Neural progenitor cell (in vitro differentiated cells): ENCODE results near the gene EIPR1. TPM values are rescaled to one million over a fixed set of nuclear protein-coding genes. Genes with fewer than 3 reads are reported as not detected.
"Not testable (repeated sequence)": the region's sequence is repeated elsewhere in the genome, so short reads cannot be mapped to it uniquely, and the experiment has no call there.

ENCODE experiments used
- DNase-seq: peaks from one replicate; pipeline ENCODE4 v3.0.0-alpha.2; 2016; ENCODE audit warnings: low spot score
- H2AFZ ChIP-seq: fragments of 200-600 bp; sonication (generic); replicated peaks from 2 replicates; pipeline ENCODE4 v1.6.1; 2016; ENCODE audit warnings: antibody characterized with exemption
- H3F3A ChIP-seq: fragments of 200-600 bp; sonication (generic); 2 replicates; pipeline ENCODE4 v1.6.1; 2016; ENCODE audit warnings: antibody characterized with exemption, low read depth
- H3K27ac ChIP-seq: fragments of 200-600 bp; sonication (generic); 2 replicates; pipeline ENCODE4 v1.5.1; 2016; ENCODE audit warnings: mild to moderate bottlenecking
- H3K27me3 ChIP-seq: fragments of 200-600 bp; sonication (generic); 2 replicates; pipeline ENCODE4 v1.6.1; 2016; ENCODE audit warnings: mild to moderate bottlenecking, moderate library complexity
- H3K36me3 ChIP-seq: fragments of 200-600 bp; sonication (generic); 2 replicates; pipeline ENCODE4 v1.5.1; 2016
- H3K4me1 ChIP-seq: fragments of 200-600 bp; sonication (generic); 2 replicates; pipeline ENCODE4 v1.6.1; 2016; ENCODE audit warnings: mixed run types
- H3K4me2 ChIP-seq: fragments of 200-600 bp; sonication (generic); 2 replicates; pipeline ENCODE4 v1.6.1; 2016
- H3K4me3 ChIP-seq: fragments of 200-600 bp; sonication (generic); 2 replicates; pipeline ENCODE4 v1.5.1; 2016
- H3K79me2 ChIP-seq: fragments of 200-600 bp; sonication (generic); 2 replicates; pipeline ENCODE4 v1.6.1; 2016; ENCODE audit warnings: low read depth
- H3K9ac ChIP-seq: fragments of 200-600 bp; sonication (generic); 2 replicates; pipeline ENCODE4 v1.6.1; 2016
- H3K9me3 ChIP-seq: fragments of 200-600 bp; sonication (generic); 2 replicates; pipeline ENCODE4 v1.5.1; 2016; ENCODE audit warnings: low read depth
- H4K20me1 ChIP-seq: fragments of 200-600 bp; sonication (generic); 2 replicates; pipeline ENCODE4 v1.6.1; 2016; ENCODE audit warnings: low read depth
- H3K27ac Mint-ChIP-seq: 3 replicates; pipeline ENCODE4 v1.8.0; 2021; ENCODE audit warnings: mixed read lengths
- H3K27me3 Mint-ChIP-seq: 2 replicates; pipeline ENCODE4 v1.8.0; 2022; ENCODE audit warnings: low read depth, mild to moderate bottlenecking, inconsistent platforms, moderate library complexity, mixed read lengths; ENCODE audit not compliant: insufficient read depth
- H3K36me3 Mint-ChIP-seq: 3 replicates; pipeline ENCODE4 v1.8.0; 2021; ENCODE audit warnings: mixed read lengths
- H3K4me1 Mint-ChIP-seq: 3 replicates; pipeline ENCODE4 v1.8.0; 2021; ENCODE audit warnings: mixed read lengths
- H3K4me3 Mint-ChIP-seq: 3 replicates; pipeline ENCODE4 v1.8.0; 2021; ENCODE audit warnings: mild to moderate bottlenecking, moderate library complexity, mixed read lengths
- H3K9me3 Mint-ChIP-seq: 3 replicates; pipeline ENCODE4 v1.8.0; 2020; ENCODE audit warnings: mixed read lengths
- EZH2 ChIP-seq: fragments of 200-600 bp; sonication (generic); IDR thresholded peaks from 2 replicates; pipeline ENCODE4 v1.6.1; 2017; ENCODE audit warnings: antibody characterized with exemption, mild to moderate bottlenecking, moderate library complexity
- EZH2phosphoT487 ChIP-seq: fragments of 200-600 bp; sonication (generic); IDR thresholded peaks from 2 replicates; pipeline ENCODE4 v1.6.1; 2017; ENCODE audit warnings: antibody characterized with exemption
- total RNA-seq: library from RNA; depleted of rRNA; stranded (reverse); fragments of >200 nt; gene quantifications from 2 replicates; pipeline ENCODE4 v1.2.3, GENCODE V29; 2015; ENCODE audit warnings: low replicate concordance
- TF ChIP-seq, protein P1 (sequence below): fragments of 200-600 bp; sonication (generic); IDR thresholded peaks from 2 replicates; pipeline ENCODE4 v1.5.1; 2017; ENCODE audit warnings: antibody characterized with exemption, mild to moderate bottlenecking

The EIPR1 gene
- total RNA-seq, 1 donor from 2014 or later, result 57.1 TPM

DNA sequence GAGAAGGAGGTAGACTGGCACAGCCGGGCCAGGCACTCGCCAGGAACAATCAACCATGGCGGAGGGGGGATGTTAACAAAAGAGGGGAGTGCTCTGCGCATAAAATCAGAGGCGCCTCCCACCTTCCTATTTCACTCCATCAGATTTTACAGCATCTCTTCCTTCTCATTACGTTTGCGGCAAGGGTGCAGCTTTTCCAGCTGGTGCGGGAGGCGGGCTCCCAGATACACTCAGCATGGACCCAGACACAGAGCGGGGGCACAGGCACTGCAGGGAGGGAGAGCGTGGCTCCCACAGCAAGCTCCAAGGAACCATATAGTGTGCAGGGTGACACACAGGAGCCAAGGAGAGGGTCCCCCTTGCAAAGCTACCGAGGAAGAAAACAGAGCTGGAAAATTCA lies 176.3 kb downstream of the EIPR1 start:
- no peak overlapping the region for H2AFZ ChIP-seq
- no peak overlapping the region for H3K4me3 Mint-ChIP-seq
- no peaks in the 10 kb centered on the region for H3K36me3 ChIP-seq
- H3K4me2 ChIP-seq, result no peak overlapping the region
- no peak overlapping the region for H3K27ac Mint-ChIP-seq
- H3K9me3 Mint-ChIP-seq, result peaks cover 8% of the 10 kb centered on the region
- H3K27ac ChIP-seq, result no peak overlapping the region
- H4K20me1 ChIP-seq, result peaks cover 19% of the 10 kb centered on the region
- peaks cover 22% of the 10 kb centered on the region for H3K4me1 Mint-ChIP-seq
- H3K9ac ChIP-seq, result no peak overlapping the region
- H3K27me3 Mint-ChIP-seq, result peaks cover 2% of the 10 kb centered on the region
- H3K4me1 ChIP-seq, result peaks cover 2% of the 10 kb centered on the region
- no peak for DNase-seq
- no peaks in the 10 kb centered on the region for H3K79me2 ChIP-seq
- H3F3A ChIP-seq, result no peaks in the 10 kb centered on the region
- H3K27me3 ChIP-seq, result no peaks in the 10 kb centered on the region
- H3K9me3 ChIP-seq, result no peaks in the 10 kb centered on the region
- H3K36me3 Mint-ChIP-seq, result peaks cover 14% of the 10 kb centered on the region
- TF ChIP-seq, protein P1, sequence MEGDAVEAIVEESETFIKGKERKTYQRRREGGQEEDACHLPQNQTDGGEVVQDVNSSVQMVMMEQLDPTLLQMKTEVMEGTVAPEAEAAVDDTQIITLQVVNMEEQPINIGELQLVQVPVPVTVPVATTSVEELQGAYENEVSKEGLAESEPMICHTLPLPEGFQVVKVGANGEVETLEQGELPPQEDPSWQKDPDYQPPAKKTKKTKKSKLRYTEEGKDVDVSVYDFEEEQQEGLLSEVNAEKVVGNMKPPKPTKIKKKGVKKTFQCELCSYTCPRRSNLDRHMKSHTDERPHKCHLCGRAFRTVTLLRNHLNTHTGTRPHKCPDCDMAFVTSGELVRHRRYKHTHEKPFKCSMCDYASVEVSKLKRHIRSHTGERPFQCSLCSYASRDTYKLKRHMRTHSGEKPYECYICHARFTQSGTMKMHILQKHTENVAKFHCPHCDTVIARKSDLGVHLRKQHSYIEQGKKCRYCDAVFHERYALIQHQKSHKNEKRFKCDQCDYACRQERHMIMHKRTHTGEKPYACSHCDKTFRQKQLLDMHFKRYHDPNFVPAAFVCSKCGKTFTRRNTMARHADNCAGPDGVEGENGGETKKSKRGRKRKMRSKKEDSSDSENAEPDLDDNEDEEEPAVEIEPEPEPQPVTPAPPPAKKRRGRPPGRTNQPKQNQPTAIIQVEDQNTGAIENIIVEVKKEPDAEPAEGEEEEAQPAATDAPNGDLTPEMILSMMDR, result no peak
- TF ChIP-seq EZH2phosphoT487, result no peak
- no peak for TF ChIP-seq EZH2
- H3K4me3 ChIP-seq, result no peak overlapping the region

DNA sequence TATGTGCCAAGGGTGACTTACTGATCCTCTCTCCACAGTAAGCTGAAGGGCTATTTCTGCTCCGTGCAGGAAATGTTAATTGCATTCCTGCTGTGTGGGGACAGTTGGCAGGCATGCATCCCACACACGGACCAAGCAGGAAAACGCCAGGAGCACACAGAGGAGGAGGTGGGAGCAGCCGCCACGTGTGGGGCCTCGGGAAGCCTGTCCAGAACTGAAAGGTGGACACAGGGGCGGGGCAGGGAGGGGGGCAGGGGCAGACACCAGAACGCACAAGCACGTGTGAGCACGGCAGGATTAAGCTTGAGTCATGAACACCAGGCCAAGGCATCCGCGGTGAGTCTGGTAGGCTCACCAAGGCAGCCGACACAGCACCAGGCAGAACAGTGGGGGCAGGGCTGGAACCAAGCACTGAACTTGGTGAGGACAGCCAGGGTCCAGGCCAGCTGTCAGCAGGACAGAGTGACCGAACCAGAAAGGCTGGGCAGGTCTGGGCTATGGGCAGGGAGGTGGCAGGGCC lies 177.1 kb downstream of the EIPR1 start:
- Histone ChIP-seq H4K20me1 (peaks cover 19% of the 10 kb centered on the region), H3K79me2 (no peaks in the 10 kb centered on the region), H3K4me3 (no peak overlapping the region), H3F3A (no peaks in the 10 kb centered on the region), H3K36me3 (no peaks in the 10 kb centered on the region), H3K27me3 (no peaks in the 10 kb centered on the region), H3K4me2 (no peak overlapping the region), H3K4me1 (peaks cover 2% of the 10 kb centered on the region), H3K9ac (no peak overlapping the region), H2AFZ (no peak overlapping the region), H3K9me3 (no peaks in the 10 kb centered on the region), H3K27ac (no peak overlapping the region)
- H3K36me3 Mint-ChIP-seq, result peaks cover 12% of the 10 kb centered on the region
- H3K4me1 Mint-ChIP-seq, result peaks cover 22% of the 10 kb centered on the region
- no peak for TF ChIP-seq EZH2
- TF ChIP-seq EZH2phosphoT487, result no peak
- TF ChIP-seq, protein P1, result no peak
- H3K9me3 Mint-ChIP-seq, result peaks cover 8% of the 10 kb centered on the region
- DNase-seq, result no peak
- peaks cover 2% of the 10 kb centered on the region for H3K27me3 Mint-ChIP-seq
- no peak overlapping the region for H3K4me3 Mint-ChIP-seq
- no peak overlapping the region for H3K27ac Mint-ChIP-seq

DNA sequence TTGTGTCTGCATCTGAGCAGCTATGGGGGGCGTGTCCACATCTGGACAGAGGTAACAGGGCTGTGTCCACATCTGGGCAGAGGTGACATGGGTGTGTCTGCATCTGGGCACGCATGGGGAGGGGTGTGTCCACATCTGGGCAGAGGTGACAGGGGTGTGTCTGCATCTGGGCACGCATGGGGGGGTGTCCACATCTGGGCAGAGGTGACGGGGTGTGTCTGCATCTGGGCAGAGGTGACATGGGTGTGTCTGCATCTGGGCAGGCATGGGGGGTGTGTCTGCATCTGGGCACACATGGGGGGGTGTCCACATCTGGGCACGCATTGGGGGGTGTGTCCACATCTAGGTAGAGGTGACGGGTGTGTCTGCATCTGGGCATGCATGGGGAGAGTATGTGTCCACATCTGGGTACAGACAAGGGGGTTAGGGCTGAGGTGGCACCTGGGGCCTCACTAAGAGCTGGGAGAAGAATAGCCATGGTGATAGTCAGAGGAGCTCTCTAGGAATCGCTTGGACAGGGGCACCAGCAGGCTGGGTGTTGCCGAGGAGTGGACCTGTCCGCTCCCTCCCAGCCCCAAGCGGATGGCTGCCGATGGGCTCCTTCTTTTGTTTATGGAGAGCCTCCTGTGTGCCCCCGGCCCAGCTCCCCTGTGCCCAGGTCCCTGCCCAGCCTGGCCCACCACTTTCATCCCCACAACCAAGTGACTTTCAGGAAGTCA lies 177.8 kb downstream of the EIPR1 start:
- Histone ChIP-seq H3K27me3 (no peaks in the 10 kb centered on the region), H3K36me3 (no peaks in the 10 kb centered on the region), H3K4me1 (peaks cover 2% of the 10 kb centered on the region), H3K79me2 (no peaks in the 10 kb centered on the region), H3K4me3 (no peak overlapping the region), H3K9me3 (no peaks in the 10 kb centered on the region), H3K27ac (no peak overlapping the region), H3K4me2 (no peak overlapping the region), H4K20me1 (peaks cover 19% of the 10 kb centered on the region), H3F3A (no peaks in the 10 kb centered on the region), H3K9ac (no peak overlapping the region), H2AFZ (no peak overlapping the region)
- Mint-ChIP-seq H3K27me3 (peaks cover 2% of the 10 kb centered on the region), H3K9me3 (peaks cover 8% of the 10 kb centered on the region), H3K4me3 (no peak overlapping the region), H3K27ac (no peak overlapping the region), H3K36me3 (peaks cover 12% of the 10 kb centered on the region), H3K4me1 (peaks cover 22% of the 10 kb centered on the region)
- no peak for TF ChIP-seq EZH2
- TF ChIP-seq, protein P1, result no peak
- TF ChIP-seq EZH2phosphoT487, result no peak
- no peak for DNase-seq

DNA sequence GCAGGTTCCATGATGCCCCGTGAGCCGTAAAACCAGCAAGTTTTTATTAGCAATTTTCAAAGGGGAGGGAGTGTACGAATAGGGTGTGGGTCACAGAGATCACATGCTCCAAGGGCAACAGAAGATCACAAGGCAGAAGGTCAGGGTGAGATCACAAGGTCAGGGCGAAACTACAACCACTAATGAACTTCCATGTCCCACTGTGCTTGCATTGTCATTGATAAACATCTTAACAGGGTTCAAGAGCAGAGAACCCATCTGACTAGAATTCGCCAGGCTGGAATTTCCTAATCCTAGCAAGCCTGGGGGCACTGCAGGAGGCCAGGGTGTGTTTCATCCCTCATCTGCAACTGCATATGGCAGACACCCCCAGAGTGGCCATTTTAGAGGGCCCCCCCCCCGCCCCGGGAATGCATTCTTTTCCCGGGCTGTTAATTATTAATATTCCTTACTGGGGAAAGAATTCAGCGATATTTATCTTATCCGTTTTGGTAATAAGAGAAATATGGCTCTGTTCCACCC lies 178.9 kb downstream of the EIPR1 start:
- H2AFZ ChIP-seq, H3K4me2 ChIP-seq, H3F3A ChIP-seq, H3K4me3 Mint-ChIP-seq, DNase-seq, H3K27me3 Mint-ChIP-seq, H3K36me3 ChIP-seq, H3K9me3 Mint-ChIP-seq, H3K9ac ChIP-seq, H3K79me2 ChIP-seq, H3K4me1 ChIP-seq, H3K9me3 ChIP-seq, H3K27me3 ChIP-seq, H3K4me3 ChIP-seq, H3K27ac ChIP-seq: not testable (repeated sequence)
- peaks cover 19% of the 10 kb centered on the region for H4K20me1 ChIP-seq
- Mint-ChIP-seq H3K36me3 (peaks cover 13% of the 10 kb centered on the region), H3K4me1 (peaks cover 18% of the 10 kb centered on the region), H3K27ac (peak overlapping the region; percentile 62)
